ENCODE measurements around the gene DNAL1.

Gene DNAL1

DNA sequence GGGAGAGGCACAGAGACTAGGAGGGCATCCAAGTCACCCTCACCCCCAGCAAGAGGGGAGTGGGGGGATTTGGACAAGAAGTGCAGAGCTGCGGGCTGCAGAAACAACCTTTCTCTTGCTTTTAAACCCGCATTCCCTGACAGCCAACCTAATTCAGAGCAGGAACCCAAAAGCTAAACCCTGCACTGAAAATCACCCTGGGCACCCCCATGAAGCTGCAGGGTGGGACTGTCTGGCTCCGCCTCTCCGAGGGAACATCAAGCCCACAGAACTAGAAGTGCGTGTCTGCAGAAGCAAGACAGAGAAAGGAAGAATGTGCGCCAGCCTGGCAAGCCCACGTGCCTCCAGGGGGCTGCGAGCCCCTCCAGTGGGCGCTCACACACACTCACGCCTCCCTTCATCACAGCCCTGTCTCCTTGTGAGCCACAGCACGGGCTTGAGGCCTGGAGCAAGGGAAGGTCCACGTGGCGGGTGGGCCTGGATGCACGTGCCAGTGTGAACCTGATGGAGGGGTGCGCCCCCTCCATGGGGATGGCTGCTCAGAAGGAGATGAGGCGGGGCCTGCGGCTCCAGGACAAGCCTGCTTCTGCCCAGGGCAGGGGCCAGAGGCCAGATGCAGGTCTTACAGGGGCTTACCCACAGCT is 97.2 kb downstream of the DNAL1 start:
- DNase-seq (ENCODE audit: extremely low read depth in 1 of 2, low read depth in 1 of 2): no peak

- no peak for DNase-seq (ENCODE audit: extremely low read depth in 1 of 2, low read depth in 1 of 2)
These were observed 97.9 kb downstream of the DNAL1 start for GRCh38 chr14:73742520-73743238.

- no peak for DNase-seq (ENCODE audit: extremely low read depth in 1 of 2, low read depth in 1 of 2)
These were observed 98.7 kb downstream of the DNAL1 start for GRCh38 chr14:73743431-73743931.

DNA sequence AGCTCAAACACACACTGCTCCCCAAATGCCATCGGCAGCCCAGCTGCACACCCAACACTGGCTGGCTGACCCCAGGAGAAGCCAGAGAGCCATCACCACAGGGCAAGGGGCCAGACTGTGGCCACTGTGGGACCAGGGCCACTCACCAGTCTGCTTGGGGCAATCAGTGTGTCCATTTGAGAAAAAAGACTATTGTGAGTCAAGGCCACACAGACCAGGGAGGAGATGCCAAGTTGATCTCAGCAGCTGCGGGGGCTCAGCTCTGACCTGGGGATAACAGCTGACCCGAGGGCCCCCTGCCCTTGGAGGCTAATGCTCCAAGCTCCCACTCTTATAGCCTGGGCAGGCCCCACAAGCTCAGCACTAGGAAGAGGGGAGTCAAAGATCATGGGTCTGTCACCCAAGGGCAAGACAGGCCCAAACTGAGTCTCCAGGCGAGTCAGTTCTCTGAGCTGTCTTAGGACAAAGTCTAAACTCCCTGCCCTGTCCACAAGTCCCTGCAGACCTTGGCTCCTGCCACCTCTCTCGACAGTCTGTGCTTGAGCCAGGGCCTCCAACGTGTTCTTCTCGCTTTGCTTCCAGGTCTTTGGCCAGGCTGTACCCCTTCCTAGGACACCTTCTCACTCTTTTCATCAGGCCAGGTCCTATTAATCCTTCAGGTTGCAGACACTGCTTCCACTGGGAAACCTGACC is 99.5 kb downstream of the DNAL1 start:
- DNase-seq (ENCODE audit: extremely low read depth in 1 of 2, low read depth in 1 of 2): no peak

- DNase-seq (ENCODE audit: extremely low read depth in 1 of 2, low read depth in 1 of 2): no peak
These were observed 100.2 kb downstream of the DNAL1 start for GRCh38 chr14:73744874-73745529.

- no peak for DNase-seq (ENCODE audit: extremely low read depth in 1 of 2, low read depth in 1 of 2)
These were observed 101.1 kb downstream of the DNAL1 start for GRCh38 chr14:73745571-73746519.

DNA sequence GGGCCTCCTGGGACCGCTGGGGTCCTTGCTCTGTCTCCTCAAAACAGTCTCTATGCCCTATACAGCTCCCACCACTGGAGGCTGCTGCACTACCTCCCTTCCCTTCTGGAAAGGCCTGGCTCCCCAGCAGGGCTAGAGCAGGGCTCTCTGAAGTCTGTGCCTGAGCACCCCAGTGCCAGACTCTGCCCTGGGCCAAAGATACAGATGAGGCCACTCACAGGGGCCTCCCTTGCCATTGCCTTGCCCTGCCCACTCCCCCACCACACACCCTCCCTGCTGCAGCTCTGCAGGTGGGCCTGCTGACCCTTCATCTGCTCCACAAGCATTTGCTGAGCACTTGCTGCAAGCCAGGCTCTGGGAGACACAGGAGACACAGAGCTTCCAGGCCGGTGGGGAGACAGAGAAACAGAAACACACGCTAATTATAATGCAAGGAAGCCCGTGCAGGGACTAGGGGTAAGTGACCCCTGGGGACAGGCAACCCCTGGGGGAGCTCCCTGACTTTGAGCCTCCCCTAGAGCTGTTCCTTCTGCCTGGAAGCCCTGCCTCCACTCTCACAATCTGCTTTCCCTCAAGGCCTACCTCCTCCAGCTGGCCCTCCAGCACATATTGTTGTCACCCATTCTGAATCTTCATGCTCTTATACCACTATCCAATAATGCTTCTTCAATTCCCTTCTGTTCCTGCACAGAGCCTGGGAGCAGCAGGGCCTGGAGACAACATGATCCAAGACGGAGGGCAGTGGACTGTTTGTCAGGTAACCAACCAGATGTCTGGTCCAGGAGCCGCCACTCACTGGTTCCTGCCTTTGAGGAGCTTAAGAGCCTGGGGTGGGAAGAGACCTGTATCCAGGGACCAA is 102.0 kb downstream of the DNAL1 start:
- DNase-seq (ENCODE audit: extremely low read depth in 1 of 2, low read depth in 1 of 2): no peak

- DNase-seq (ENCODE audit: extremely low read depth in 1 of 2, low read depth in 1 of 2): no peak
These were observed 102.8 kb downstream of the DNAL1 start for GRCh38 chr14:73747379-73748211.

DNA sequence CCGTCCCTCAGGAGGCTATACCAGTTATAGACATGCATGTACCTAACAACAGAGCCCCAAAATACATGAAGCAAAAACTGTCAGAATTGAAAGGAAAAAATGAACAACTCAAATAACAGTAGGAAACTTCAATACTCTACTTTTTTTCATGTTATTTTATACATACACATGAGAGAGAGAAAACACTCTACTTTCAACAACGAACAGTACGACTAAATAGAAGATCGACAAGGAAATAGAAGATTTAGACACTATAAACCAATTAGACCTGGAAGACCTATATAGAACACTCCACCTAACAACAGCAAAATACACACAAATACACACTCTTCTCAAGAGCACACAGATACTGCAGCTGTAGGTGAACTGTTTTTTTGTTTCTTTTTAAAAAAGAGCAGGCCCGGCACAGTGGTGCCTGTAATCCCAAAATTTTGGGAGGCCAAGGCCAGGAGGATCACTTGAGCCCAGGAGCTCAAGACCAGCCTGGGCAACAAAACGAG is 104.1 kb downstream of the DNAL1 start:
- no peak for DNase-seq (ENCODE audit: extremely low read depth in 1 of 2, low read depth in 1 of 2)

DNA sequence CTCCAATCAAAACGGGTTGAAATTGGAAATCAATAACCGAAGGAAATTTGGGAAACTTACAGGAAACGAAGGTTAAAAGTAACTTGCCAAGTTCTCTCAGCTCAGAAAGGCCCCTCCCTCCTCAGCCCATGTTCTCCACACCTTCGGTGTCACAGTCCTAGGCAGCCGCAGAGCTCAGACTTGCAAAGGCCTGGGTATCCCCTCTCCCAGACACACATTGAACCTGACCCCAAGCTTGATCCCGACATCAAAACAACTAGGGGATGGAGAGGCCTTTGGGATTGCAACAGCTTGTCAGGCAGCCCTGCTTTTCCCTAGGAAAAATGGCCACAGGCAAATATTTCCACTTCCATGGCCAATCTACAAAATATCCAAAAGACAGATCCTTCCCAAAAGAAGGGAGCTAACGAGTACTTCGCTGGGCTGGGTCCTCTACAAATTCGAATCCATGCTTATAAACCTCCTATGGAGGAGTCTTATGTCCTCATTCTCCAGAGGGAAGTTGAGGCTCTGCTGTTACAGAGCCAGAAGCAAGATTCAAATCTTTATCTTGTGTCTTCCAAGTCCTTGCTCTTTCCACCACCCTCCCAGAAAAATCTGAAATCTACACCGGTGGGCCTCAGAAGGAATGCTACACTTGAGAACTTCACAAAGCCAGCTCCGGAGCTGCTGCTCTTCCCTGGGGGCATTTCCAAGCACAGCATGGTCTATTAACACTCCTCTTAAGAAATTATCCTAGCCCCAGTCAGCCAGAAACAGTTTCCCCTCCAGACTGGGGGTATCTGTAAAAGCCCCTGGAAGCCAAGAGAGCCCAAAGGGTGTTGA is 105.1 kb downstream of the DNAL1 start:
- DNase-seq (ENCODE audit: extremely low read depth in 1 of 2, low read depth in 1 of 2): no peak

GRCh38 chr14:73750531-73750901 is 105.7 kb downstream of the DNAL1 start:
- no peak for DNase-seq (ENCODE audit: extremely low read depth in 1 of 2, low read depth in 1 of 2)

GRCh38 chr14:73751157-73751691 is 106.4 kb downstream of the DNAL1 start:
- no peak for DNase-seq (ENCODE audit: extremely low read depth in 1 of 2, low read depth in 1 of 2)

DNA sequence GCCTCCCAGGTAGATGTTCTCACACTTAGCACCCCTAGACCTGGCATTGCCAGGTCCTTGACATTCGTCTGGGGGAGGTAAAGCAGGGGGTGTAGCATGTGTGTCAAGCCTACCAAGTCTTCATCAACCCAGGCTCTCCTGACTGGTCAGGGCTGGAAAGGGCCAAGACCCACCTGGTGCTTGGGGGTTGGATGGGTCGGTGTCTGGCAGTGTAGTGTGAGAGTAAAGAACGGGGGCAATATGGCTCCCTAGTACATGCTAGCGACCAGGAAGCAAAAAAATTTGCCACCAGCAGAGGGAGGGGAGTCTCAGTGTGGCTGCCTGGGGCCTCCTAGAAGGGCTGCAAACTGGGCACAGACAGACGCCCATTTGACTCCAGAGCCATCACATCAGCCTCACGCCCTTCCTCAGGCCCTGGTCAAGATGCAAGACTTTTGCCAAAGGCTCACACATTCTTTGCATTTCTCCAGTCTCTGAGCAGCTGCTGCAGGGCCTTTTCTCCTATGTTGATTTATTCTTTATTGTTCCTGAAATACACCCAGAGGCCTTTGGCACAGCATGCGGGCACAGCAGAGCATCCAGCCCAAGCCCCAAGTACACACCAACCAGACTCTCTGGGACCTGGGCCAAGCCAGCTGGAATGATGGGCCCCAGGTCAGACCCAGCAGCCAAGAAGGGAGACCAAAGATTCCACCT is 107.7 kb downstream of the DNAL1 start:
- no peak for DNase-seq (ENCODE audit: extremely low read depth in 1 of 2, low read depth in 1 of 2)

Data from activated CD8-positive, alpha-beta memory T cell treated with anti-CD3 and anti-CD28 coated beads for 1 hour (primary cell).